GM11168 (cell line): ENCODE results near the gene CRTC3.
"Not testable (repeated sequence)": the region's sequence is repeated elsewhere in the genome, so short reads cannot be mapped to it uniquely, and the experiment has no call there.

Source experiments
- in situ Hi-C: fragments of 300-500 bp; cut with MboI; formaldehyde crosslinking; loops from one replicate; pipeline ENCODE4 v1.12.0; 2022; ENCODE audit warnings: low sequenced_read_pairs; ENCODE audit not compliant: unreplicated experiment

Gene CRTC3

DNA sequence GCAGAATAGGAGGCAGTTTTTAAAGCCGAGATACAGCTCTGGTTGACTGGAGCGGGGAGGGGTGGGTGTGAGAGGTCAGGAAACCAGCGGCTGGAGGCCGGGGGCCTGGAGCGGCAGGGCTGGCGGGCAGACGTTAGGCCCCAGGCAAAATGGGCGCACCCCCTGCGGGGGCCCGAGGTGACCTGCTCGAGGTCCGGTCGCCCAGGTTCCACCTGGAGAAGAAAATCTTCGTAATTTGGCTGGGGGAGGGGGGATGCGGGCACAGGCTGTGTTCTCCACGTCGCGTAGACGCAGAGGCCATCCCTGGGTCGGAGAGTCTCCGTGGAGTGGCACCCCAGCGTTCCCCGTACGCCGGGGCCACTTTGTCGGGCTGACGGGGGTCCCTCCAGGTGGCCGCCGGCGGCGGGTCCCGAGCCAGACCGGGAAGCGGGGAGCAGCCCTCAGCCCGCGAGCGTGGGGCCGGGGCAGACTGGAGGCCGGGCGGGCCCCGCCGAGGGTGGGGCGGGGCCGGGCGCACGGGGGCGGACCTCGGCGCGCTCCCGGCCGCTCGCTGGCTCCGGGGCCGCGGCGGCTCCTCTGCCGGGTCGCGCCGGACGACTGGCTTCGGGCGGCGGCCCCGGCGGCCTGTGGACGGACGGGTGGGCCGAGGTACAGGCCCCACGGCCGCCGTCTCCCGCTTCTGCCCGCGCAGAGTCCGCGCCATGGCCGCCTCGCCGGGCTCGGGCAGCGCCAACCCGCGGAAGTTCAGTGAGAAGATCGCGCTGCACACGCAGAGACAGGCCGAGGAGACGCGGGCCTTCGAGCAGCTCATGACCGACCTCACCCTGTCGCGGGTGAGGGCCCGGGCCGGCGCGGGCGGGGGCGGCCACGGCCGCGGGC, at the start of gene CRTC3:
Gene CRTC3 (plus strand): TSS at position 553 of the 879 bp plus-strand sequence. CDS start 149 bp downstream, at position 702.
- in situ Hi-C loops: loop anchor here (5.0 kb wide), 1 partner anchor 73 kb away; no protein-coding TSS in a partner anchor

GRCh38 chr15:90481023-90481422, 48.7 kb upstream of the CRTC3 start:
- in situ Hi-C loops: no loop called here

- in situ Hi-C loops: no loop called here
Measured at GRCh38 chr15:90482124-90483011, 47.4 kb upstream of the CRTC3 start.

GRCh38 chr15:90483012-90483307, 46.8 kb upstream of the CRTC3 start:
- in situ Hi-C loops: no loop called here

DNA sequence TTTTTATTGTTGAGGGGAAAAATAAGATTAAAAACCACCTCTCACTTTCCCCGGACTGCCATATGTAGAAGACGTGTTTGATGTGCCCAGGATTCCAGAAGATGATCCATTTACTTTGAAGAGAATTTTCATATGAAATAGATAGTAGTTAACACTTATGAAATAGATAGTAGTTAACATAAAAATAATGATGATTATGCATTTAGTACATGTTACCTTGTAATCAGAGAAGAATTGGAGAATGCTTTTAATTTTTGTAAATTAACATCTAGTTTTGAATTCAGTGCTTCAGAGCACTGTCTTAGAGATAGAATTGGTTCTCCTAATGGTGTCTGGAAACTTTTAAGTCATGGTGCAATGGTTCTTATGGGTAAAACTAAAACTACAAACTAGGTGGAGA, 46.1 kb upstream of the CRTC3 start:
- in situ Hi-C loops: no loop called here

DNA sequence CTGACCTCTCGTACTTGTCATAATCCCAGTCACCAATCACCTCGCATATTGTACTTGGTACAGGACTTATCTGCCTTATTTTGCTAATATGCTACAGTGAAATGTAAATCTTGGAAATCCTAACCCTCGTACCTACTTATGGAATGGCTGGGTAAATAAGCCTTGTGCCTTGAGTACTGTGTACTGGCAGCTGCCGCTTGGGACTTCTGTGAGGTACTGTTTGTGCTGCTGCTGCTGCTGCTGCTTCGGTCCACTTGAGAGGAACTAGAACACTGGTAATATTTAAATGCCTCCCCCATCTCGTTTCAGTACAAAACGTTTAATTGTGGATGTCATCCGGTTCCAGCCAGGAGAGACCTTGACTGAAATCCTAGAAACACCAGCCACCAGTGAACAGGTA, 42.5 kb upstream of the CRTC3 start:
- in situ Hi-C loops: no loop called here

DNA sequence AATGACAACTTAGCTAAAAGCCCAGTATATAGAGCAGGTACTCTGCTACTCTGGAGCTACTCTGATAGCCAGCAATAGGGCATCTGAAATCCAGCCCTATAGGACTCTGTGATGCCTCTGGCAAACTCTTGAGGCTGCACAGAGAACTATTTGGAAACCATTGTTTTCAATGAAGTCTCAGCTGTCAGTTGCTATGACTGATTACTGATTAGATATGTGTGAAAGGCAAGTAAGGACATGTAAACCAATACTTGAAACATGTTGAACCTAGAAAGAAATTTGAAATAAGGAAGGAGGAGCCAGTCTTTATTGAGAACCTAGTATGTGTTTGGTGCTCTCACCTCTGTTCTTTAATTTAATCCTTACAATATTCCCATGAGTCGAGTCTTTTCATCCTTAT, 40.2 kb upstream of the CRTC3 start:
- in situ Hi-C loops: no loop called here

GRCh38 chr15:90489944-90490343, 39.8 kb upstream of the CRTC3 start:
- in situ Hi-C loops: no loop called here

GRCh38 chr15:90493647-90494046, 36.1 kb upstream of the CRTC3 start:
- in situ Hi-C loops: no loop called here

DNA sequence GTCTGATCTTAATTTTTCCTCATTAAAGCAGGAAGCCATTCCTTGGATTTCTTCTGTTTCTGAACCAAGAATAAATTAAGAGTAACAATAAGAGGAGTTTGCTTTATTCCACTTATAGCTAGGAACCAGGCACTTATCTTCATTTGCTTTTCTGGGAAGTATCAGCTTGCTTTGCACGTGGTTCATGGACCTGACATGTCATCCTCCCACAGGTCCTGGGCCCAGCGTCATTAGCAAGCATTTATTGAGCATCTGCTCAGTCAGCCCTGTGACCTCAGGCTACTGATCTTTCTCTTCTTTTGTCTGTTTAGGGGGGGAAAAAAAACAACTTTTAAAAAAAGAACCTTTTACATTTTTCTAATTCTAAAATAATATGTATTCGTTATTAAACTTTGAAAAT, 34.7 kb upstream of the CRTC3 start:
- in situ Hi-C loops: no loop called here

DNA sequence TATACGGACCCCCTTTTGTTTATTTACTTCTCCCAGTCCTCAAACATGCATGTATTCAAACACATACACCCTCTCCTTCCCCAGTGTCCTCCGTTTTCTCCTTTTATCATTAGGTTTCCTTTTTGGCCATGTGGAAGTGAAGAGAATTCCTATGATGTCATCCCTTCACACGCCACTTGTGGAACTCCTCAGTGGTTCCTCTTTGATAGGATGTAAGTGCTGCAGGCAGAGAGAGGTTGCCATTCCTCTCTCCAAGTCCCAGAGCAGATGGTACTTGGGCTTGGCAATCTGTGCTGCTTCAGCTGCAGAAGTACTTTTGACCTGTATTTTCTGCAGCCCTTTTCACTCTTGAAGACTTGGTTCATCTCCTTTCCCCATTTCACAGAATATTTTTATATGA, 32.9 kb upstream of the CRTC3 start:
- in situ Hi-C loops: no loop called here

DNA sequence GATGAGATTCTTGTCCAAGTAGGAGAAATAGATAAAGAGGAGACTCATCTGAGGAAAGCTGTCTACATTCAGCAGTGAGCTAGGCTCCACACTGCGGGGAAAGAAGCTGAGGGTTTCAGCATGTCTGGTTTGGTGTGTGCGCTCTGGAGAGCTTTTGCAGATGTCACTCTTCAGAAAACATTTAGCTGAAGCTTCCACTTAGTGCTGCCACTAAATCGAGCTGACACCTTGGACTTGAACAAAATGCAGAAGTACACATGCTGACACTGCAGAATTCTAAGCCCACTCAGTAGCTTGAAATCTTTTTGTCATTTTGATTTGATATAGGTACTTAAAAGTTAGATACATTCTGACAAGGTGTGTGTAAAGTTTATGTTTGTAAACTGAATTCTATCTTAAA, 32.3 kb upstream of the CRTC3 start:
- in situ Hi-C loops: no loop called here

DNA sequence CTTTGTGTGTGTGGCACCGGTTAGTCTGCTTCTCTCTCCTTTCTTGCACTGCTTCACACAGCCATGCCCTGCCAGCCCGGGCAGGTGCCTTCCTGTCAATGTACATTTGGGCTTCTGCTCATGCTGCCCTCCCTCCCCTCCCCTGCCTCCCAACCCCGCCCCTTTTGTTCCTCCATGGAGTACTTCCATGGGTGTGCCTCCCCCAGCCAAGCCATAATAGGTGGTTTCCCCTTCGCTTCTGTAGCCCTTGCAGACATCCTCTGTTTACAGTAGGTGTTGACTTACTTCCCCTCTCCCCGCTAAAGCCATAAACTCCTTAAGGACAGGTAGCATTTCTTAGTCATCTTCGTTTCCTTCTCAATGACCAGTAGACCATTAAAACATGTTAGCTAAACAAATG, 31.8 kb upstream of the CRTC3 start:
- in situ Hi-C loops: no loop called here

DNA sequence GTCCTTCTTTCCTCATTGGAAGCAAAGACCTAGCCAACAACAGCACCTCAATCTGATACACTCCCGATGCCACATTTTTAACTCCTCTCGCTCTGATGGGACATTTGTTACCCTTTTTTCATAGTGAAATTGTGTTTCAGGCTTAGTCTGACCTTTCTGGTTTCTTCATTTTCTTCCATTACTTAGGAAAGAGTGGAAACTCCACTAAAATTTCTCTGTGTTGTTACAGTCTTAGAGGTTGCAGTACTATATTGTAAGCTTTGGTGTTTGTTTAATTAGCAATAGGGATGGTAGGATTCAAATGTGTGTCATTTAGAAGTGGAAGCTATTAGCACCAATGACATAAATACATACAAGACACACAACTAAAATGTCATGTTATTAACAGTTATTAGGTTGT, 29.6 kb upstream of the CRTC3 start:
- in situ Hi-C loops: no loop called here

- in situ Hi-C loops: no loop called here
Measured at GRCh38 chr15:90501898-90502297, 27.8 kb upstream of the CRTC3 start.

DNA sequence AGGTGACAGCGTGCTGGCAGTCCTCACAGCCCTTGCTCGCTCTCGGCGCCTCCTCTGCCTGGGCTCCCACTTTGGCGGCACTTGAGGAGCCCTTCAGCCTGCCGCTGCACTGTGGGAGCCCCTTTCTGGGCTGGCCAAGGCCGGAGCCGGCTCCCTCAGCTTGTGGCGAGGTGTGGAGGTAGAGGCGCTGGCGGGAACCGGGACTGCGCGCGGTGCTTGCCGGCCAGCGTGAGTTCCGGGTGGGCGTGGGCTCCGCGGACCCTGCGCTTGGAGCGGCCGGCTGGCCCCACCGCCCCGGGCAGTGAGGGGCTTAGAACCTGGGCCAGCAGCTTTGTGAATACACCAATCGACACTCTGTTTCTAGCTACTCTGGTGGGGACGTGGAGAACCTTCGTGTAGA, 18.9 kb upstream of the CRTC3 start:
- in situ Hi-C loops: not testable (repeated sequence)

DNA sequence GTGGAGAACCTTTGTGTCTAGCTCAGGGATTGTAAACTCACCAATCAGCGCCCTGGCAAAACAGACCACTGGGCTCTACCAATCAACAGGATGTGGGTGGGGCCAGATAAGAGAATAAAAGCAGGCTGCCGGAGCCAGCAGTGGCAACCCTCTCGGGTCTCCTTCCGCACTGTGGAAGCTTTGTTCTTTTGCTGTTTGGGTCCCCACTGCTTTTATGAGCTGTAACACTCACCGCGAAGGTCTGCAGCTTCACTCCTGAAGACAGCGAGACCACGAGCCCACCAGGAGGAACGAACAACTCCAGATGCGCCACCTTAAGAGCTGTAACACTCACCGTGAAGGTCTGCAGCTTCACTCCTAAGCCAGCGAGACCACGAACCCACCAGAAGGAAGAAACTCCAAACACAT, 18.5 kb upstream of the CRTC3 start:
- in situ Hi-C loops: not testable (repeated sequence)

- in situ Hi-C loops: no loop called here
Measured at GRCh38 chr15:90512276-90512675, 17.4 kb upstream of the CRTC3 start.

- in situ Hi-C loops: no loop called here
Measured at GRCh38 chr15:90512981-90513380, 16.7 kb upstream of the CRTC3 start.

DNA sequence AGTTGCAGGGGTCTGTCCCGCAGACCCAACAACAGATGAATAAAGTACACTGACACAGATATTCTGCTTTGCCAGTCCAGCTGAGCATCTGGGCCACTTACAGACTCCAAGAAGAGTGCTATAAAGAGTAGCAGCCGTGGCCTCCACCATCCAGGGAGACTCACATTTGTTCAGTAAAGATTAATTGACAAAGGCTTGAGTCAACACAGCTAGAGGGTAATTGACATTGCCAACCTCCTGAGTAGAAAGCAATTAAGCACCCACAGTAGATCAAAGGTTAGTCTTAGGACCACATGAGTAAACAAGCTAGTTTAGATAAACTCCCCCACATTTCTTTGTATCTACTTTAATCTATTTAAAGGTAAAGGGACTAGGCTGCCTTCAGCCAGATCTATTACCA, 16.3 kb upstream of the CRTC3 start:
- in situ Hi-C loops: no loop called here

DNA sequence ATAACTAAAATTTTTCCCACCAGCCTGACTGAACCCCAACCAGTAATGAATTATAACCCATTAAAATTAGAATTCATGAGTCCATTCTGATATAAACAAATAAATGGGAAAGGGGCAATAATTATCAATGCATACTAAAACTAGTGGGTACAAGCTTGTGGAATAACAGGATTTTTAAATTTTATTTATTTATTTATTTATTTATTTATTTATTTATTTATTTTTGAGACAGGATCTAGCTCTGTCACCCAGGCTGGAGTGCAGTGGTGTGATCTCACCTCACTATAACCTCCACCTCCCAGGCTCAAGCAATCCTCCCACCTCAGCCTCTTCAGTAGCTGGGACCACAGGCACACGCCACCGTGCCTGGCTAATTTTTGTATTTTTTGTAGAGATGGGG, 15.8 kb upstream of the CRTC3 start:
- in situ Hi-C loops: not testable (repeated sequence)
